T1000 (cell line): ENCODE data around the gene FLOT2.
"Not testable (repeated sequence)": the region's sequence is repeated elsewhere in the genome, so short reads cannot be mapped to it uniquely, and the experiment has no call there.

ENCODE experiments used
- DNase-seq: peaks from one replicate; lab custom pipeline; 2025; ENCODE audit warnings: mixed read lengths; lab: John Stamatoyannopoulos, UW

Gene FLOT2

DNA sequence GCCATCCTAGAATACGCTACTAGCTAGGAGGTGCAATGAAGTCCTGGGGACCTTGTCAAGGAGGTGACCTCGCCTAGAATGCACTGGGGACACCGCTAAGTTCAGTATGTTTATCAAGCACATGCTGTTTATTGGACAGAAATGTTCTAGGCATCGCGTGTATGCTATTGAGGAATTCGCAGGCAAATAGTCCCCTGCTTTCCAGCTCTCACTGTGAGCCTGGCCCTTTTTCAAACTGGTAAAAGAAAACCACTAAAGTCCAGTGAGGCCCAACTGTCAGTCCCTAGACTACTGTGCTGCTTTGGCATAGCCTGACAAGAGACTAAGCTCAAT is 53.8 kb downstream of the FLOT2 start:
- no peak for DNase-seq

DNA sequence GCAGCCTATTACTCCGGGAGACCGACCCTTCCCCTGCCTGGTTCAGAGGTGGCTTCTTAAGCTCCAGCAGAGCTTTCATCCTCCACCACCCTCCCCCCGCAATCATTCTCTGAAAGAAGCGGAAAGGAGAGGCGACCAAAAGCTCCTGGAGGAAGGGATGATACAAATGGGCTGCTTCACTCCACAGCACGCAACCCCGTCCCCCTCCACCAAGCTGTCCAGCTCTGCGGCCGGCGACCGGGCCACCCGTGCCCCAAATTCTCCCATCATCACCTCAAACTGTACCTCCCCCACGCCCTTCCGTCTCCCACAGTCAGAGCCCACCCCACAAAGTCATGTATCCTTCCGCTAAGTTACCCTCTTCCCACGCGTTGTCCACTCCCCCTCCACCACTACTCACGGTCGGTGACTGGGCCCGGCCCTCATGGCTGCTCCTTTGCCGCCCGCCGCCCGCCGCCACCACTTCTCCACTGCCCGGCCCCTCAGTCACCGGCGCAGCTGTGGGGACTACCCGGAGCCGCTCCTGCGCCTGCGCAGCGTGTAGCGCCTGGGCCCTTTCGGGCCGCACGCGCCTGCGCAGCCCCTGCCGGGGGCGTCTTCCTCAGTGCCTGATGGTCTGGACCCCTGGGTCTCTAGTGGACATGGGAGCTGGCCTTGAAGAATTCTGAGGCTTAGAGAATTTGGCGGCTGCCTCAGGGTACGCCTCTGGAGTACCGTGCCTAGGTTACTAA is 55.1 kb downstream of the FLOT2 start, which contains the start of gene FAM222B:
FAM222B (minus strand) TSS at position 509 of the 731 bp plus-strand sequence. CDS start 76,123 bp downstream, outside the sequence.
- DNase-seq: peak; percentile 85

DNA sequence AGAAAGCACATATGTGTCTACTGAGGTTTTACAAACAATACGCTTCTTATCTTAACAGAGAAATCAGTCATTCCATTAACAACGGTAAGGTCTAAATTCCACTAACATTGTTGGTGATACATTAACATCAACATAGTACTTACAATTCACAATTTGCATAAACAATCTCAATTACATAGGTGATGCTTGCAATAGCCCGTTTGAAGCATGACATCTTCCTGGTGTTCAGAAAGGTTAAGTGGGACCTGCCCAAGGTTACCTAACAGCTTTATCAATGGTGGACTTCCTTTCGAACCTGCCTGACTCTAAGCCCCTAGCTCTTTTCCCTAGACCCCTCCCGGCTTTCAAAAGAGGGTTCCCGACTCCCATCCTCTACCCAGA is 55.6 kb downstream of the FLOT2 start:
- DNase-seq: no peak

DNA sequence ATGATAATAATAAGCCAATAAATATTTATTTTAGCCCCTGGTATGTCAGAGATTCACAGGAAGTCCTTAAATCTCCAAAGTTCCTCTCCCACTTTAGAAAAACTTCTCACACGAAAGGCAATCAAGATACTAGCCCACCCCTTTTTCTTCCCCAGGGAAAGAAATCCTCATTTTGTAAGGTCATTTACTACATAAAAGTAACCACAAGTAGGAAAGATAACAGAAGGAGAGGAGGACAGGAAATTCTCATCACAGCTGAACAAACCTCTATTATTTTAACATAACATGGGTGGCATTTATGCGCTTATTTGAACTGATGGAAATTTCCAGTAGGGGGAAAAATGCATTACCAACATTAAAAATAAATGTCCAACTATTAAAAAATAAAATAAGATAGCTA is 58.3 kb downstream of the FLOT2 start:
- DNase-seq: no peak

DNA sequence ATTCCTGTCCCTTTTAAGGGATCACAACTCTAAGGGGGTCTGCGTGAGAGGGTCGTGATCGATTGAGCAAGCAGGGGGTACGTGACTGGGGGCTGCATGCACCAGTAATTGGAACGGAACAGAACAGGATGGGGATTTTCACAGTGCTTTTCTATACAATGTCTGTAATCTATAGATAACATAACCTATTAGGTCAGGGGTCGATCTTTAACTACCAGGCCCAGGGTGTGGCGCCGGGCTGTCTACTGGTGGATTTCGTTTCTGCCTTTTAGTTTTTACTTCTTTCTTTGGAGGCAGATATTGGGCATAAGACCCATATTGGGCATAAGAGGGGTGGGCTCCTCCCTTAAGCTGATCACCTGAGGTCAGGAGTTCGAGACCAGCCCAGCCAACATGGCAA is 61.0 kb downstream of the FLOT2 start:
- not testable (repeated sequence) for DNase-seq

DNA sequence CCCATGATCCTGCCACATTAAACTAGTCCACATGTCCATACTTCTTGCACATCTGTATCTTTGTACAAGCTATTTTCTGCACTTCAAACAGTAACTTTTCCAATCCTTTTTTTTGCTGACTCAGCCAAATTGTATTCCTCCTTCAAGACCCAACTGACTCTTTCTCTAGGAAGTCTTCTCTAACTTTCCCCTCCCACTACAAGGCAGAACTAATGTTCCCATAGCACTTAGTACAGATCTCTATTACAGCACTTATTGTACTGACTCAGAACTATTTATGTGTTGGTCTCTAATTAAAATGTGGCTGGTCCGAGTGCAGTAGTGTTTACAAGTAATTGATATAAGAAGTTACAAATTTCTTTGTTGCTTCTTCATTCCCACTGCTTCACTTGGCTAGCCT is 63.1 kb downstream of the FLOT2 start:
- DNase-seq: no peak
